PC-3 (cell line): ENCODE results near the gene RABGAP1L. TPM values are rescaled to one million over a fixed set of nuclear protein-coding genes. Genes with fewer than 3 reads are reported as not detected.

Experiments used
- ATAC-seq: fragments of 200-7000 bp; cut with Tn5 transposase; 2 replicates; pipeline ENCODE4 v1.9.1; 2020; ENCODE audit warnings: mild to moderate bottlenecking, moderate library complexity
- BruUV-seq: library from RNA; stranded (reverse); fragments of 400-500 nt; replicated peaks from 2 replicates; lab custom pipeline; 2021; lab: Mats Ljungman, UMichigan
- CTCF ChIA-PET: fragments of 300-600 bp; sonication (Branson Sonifier 250); formaldehyde crosslinking; loops from one replicate; lab custom pipeline; 2022; ENCODE audit warnings: antibody characterized with exemption; lab: Charles Lee
- POLR2A ChIA-PET: fragments of 300-600 bp; sonication (Branson Sonifier 250); formaldehyde crosslinking; loops from one replicate; lab custom pipeline; 2022; ENCODE audit warnings: antibody characterized with exemption; ENCODE audit not compliant: unreplicated experiment; lab: Charles Lee
- DNase-seq: peaks from one replicate; pipeline ENCODE4 v3.0.0-alpha.2; 2015
- H2AFZ ChIP-seq: fragments of 300-600 bp; sonication (generic); 2 replicates; pipeline ENCODE4 v1.6.0; 2016; ENCODE audit warnings: antibody characterized with exemption, low read length
- H3F3A ChIP-seq: fragments of 300-600 bp; sonication (generic); one replicate; pipeline ENCODE4 v1.6.0; 2017; ENCODE audit warnings: antibody characterized with exemption, low read length, control low read depth, mild to moderate bottlenecking; ENCODE audit not compliant: unreplicated experiment
- H3K27ac ChIP-seq: fragments of 300-600 bp; sonication (generic); 2 replicates; pipeline ENCODE4 v1.5.1; 2016; ENCODE audit warnings: mild to moderate bottlenecking, low read length
- H3K27me3 ChIP-seq: fragments of 300-600 bp; sonication (generic); 2 replicates; pipeline ENCODE4 v1.6.1; 2016; ENCODE audit warnings: low read length, mixed read lengths
- H3K36me3 ChIP-seq: fragments of 300-600 bp; sonication (generic); 2 replicates; pipeline ENCODE4 v1.6.1; 2016; ENCODE audit warnings: low read depth, mixed run types, low read length, mixed read lengths
- H3K4me1 ChIP-seq: fragments of 300-600 bp; sonication (generic); 2 replicates; pipeline ENCODE4 v1.5.1; 2016; ENCODE audit warnings: low read length; ENCODE audit not compliant: insufficient read depth
- H3K4me2 ChIP-seq: fragments of 300-600 bp; sonication (generic); 2 replicates; pipeline ENCODE4 v1.6.0; 2016; ENCODE audit warnings: low read length
- H3K4me3 ChIP-seq: fragments of 300-600 bp; sonication (generic); 2 replicates; pipeline ENCODE4 v1.5.1; 2016; ENCODE audit warnings: mild to moderate bottlenecking, low read length, mixed read lengths
- H3K79me2 ChIP-seq: fragments of 300-600 bp; sonication (generic); 2 replicates; pipeline ENCODE4 v1.6.1; 2017; ENCODE audit warnings: low read length, mixed read lengths
- H3K9ac ChIP-seq: fragments of 300-600 bp; sonication (generic); 2 replicates; pipeline ENCODE4 v1.6.0; 2016; ENCODE audit warnings: mild to moderate bottlenecking, low read length
- H3K9me2 ChIP-seq: fragments of 300-600 bp; sonication (generic); replicated peaks from 2 replicates; pipeline ENCODE4 v1.6.1; 2016; ENCODE audit warnings: mixed run types, low read length, mixed read lengths
- H3K9me3 ChIP-seq: fragments of 300-600 bp; sonication (generic); 2 replicates; pipeline ENCODE4 v1.6.1; 2016; ENCODE audit warnings: low read length, mixed read lengths
- H4K20me1 ChIP-seq: fragments of 300-600 bp; sonication (generic); 2 replicates; pipeline ENCODE4 v1.6.1; 2016; ENCODE audit warnings: low read length, mixed read lengths
- EZH2 ChIP-seq: fragments of 300-600 bp; sonication (generic); IDR thresholded peaks from one replicate; pipeline ENCODE4 v1.6.1; 2017; ENCODE audit warnings: antibody characterized with exemption, mild to moderate bottlenecking, low read length; ENCODE audit not compliant: unreplicated experiment
- EZH2phosphoT487 ChIP-seq: fragments of 300-600 bp; sonication (generic); IDR thresholded peaks from 2 replicates; pipeline ENCODE4 v1.6.1; 2018; ENCODE audit warnings: mild to moderate bottlenecking, antibody characterized with exemption, low read length, borderline replicate concordance
- intact Hi-C: fragments of 100-400 bp; cut with micrococcal nuclease; formaldehyde crosslinking; loops from 2 replicates; pipeline ENCODE4 v1.9.0; 2023
- total RNA-seq: library from RNA; depleted of rRNA; stranded (reverse); fragments of >200 nt; gene quantifications from 2 replicates; pipeline ENCODE4 v1.2.3, GENCODE V29; 2014
- TF ChIP-seq, protein P1 (sequence below): fragments of 300-600 bp; sonication (generic); conservative IDR thresholded peaks from 2 replicates; pipeline ENCODE4 v1.5.1; 2017; ENCODE audit warnings: antibody characterized with exemption, low read depth, mild to moderate bottlenecking, low read length

Gene RABGAP1L
- total RNA-seq, 1 experiment from 2014 or later: 24.4 TPM

DNA sequence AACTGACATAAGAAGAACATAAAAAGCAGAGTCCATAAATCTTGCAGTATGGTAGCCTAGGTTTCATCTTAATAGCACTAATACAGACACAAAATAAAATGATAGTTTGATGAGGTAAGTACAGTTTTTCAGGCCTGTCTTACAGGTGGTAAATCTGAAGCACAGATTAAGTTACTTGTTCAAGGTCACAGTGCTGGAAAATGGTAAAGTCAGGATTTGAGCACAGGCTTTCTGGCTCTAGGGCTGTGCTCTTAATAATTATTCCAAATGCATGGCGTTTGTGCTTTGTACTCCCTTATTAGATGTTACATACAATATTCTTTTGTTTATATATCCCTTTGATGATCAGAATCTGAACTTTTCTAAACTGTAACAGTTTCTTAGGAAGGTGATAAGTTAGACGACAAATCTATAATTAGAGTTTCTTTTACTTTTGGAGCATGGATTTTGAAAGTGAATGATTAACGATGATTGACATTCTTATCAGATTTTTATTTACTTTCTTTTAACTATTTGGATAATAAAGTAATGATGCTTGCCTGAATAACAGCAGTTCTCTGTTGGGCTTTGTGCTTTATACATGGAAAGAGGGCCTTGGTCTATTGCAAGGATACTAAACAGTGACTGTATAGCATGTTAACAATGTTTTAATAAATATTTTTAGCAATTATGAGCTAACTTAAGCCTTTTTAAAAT, 738.9 kb downstream of the RABGAP1L start:
- CTCF ChIA-PET: no interaction called here
- Histone ChIP-seq H3K36me3 (no peaks in the 10 kb centered on the region), H3K9me3 (no peaks in the 10 kb centered on the region), H3K4me3 (no peak overlapping the region), H3K27me3 (no peaks in the 10 kb centered on the region), H3K9ac (no peak overlapping the region), H3K9me2 (no peaks in the 10 kb centered on the region), H3K27ac (no peak overlapping the region), H3K4me1 (no peaks in the 10 kb centered on the region), H2AFZ (no peak overlapping the region), H4K20me1 (no peaks in the 10 kb centered on the region), H3K4me2 (no peak overlapping the region), H3F3A (no peaks in the 10 kb centered on the region), H3K79me2 (no peaks in the 10 kb centered on the region)
- no peak for ATAC-seq
- no TSS peak for BruUV-seq
- TF ChIP-seq EZH2 (no peak), EZH2phosphoT487 (no peak)
- TF ChIP-seq, protein P1, sequence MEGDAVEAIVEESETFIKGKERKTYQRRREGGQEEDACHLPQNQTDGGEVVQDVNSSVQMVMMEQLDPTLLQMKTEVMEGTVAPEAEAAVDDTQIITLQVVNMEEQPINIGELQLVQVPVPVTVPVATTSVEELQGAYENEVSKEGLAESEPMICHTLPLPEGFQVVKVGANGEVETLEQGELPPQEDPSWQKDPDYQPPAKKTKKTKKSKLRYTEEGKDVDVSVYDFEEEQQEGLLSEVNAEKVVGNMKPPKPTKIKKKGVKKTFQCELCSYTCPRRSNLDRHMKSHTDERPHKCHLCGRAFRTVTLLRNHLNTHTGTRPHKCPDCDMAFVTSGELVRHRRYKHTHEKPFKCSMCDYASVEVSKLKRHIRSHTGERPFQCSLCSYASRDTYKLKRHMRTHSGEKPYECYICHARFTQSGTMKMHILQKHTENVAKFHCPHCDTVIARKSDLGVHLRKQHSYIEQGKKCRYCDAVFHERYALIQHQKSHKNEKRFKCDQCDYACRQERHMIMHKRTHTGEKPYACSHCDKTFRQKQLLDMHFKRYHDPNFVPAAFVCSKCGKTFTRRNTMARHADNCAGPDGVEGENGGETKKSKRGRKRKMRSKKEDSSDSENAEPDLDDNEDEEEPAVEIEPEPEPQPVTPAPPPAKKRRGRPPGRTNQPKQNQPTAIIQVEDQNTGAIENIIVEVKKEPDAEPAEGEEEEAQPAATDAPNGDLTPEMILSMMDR: no peak
- intact Hi-C loops: no loop called here
- POLR2A ChIA-PET: no interaction called here
- no peak for DNase-seq

- no peaks in the 10 kb centered on the region for H3K9me3 ChIP-seq
- no peaks in the 10 kb centered on the region for H3K79me2 ChIP-seq
- no peak overlapping the region for H2AFZ ChIP-seq
- H4K20me1 ChIP-seq: no peaks in the 10 kb centered on the region
- TF ChIP-seq EZH2phosphoT487: no peak
- TF ChIP-seq EZH2: no peak
- TF ChIP-seq, protein P1: no peak
- no peaks in the 10 kb centered on the region for H3K4me1 ChIP-seq
- H3F3A ChIP-seq: no peaks in the 10 kb centered on the region
- H3K9me2 ChIP-seq: no peaks in the 10 kb centered on the region
- H3K27ac ChIP-seq: no peak overlapping the region
- no peak for ATAC-seq
- no peak overlapping the region for H3K4me2 ChIP-seq
- intact Hi-C loops: no loop called here
- no peak for DNase-seq
- H3K27me3 ChIP-seq: no peaks in the 10 kb centered on the region
- H3K36me3 ChIP-seq: no peaks in the 10 kb centered on the region
- no TSS peak for BruUV-seq
- H3K4me3 ChIP-seq: no peak overlapping the region
- CTCF ChIA-PET: no interaction called here
- H3K9ac ChIP-seq: no peak overlapping the region
- POLR2A ChIA-PET: no interaction called here
Observed at GRCh38 chr1:174900317-174900716, 741.0 kb downstream of the RABGAP1L start.

DNA sequence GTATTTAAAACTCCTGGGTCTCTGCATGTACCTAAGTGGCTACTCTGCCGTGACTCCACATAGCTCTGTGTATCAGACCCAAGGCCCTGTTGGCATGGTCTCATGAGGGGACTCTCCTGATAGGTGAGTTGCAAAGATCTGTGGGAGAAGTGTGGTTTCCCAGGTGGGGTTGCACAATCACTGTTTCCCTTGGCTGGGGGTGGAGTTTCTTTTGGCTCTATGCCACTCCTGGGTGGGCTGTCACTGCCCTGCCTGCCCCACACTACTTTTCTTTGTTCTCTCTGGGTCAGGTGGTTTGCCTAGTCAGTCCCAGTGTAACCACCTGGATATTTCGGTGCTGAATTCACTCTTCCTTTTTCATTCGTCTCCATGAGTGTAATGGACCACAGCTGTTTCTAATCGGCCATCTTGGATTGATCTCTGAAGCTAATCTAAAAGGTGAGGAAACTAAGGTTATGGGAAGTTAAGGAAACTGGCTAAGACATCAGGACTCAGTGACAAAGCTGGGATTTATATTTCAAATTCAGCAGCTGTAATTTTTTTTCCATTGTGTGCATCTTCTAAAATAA, 743.3 kb downstream of the RABGAP1L start:
- H3K9me2 ChIP-seq: no peaks in the 10 kb centered on the region
- DNase-seq: peak; percentile 2
- no peaks in the 10 kb centered on the region for H3K36me3 ChIP-seq
- H3K79me2 ChIP-seq: no peaks in the 10 kb centered on the region
- TF ChIP-seq EZH2: no peak
- no peak for TF ChIP-seq EZH2phosphoT487
- TF ChIP-seq, protein P1: no peak
- BruUV-seq: no TSS peak
- no peak overlapping the region for H3K27ac ChIP-seq
- H3K9me3 ChIP-seq: no peaks in the 10 kb centered on the region
- intact Hi-C loops: no loop called here
- POLR2A ChIA-PET: interaction anchor here (0.6 kb wide), 1 partner anchor 89 kb away, joined by 3 read pairs; no protein-coding TSS in a partner anchor
- no peaks in the 10 kb centered on the region for H3F3A ChIP-seq
- no peak overlapping the region for H3K4me3 ChIP-seq
- ATAC-seq: no peak
- H3K4me2 ChIP-seq: no peak overlapping the region
- no peaks in the 10 kb centered on the region for H3K4me1 ChIP-seq
- no peak overlapping the region for H3K9ac ChIP-seq
- CTCF ChIA-PET: no interaction called here
- no peaks in the 10 kb centered on the region for H3K27me3 ChIP-seq
- H2AFZ ChIP-seq: no peak overlapping the region
- no peaks in the 10 kb centered on the region for H4K20me1 ChIP-seq
